Mesendoderm (in vitro differentiated cells): Measurements from ENCODE around the gene ZBTB11.
"Not testable (repeated sequence)": the region's sequence is repeated elsewhere in the genome, so short reads cannot be mapped to it uniquely, and the experiment has no call there.

Experiments used
- DNase-seq: peaks from one replicate; pipeline ENCODE4 v3.0.0; 2013
- H2AK5ac ChIP-seq: 2 replicates; pipeline ENCODE4 v1.6.1; 2013; ENCODE audit warnings: low read length, inconsistent platforms
- H2BK120ac ChIP-seq: 2 replicates; pipeline ENCODE4 v1.6.1; 2013; ENCODE audit warnings: low read depth, mild to moderate bottlenecking, low read length, moderate library complexity, mixed read lengths
- H2BK15ac ChIP-seq: replicated peaks from 2 replicates; pipeline ENCODE4 v1.6.1; 2013; ENCODE audit warnings: low read depth, mild to moderate bottlenecking, moderate library complexity
- H2BK5ac ChIP-seq: 2 replicates; pipeline ENCODE4 v1.6.1; 2013; ENCODE audit warnings: low read length, inconsistent platforms
- H3K18ac ChIP-seq: 2 replicates; pipeline ENCODE4 v1.6.1; 2013; ENCODE audit warnings: mild to moderate bottlenecking, low read length, mixed read lengths
- H3K23ac ChIP-seq: one replicate; pipeline ENCODE4 v1.6.1; 2013; ENCODE audit warnings: low read length
- H3K27ac ChIP-seq: 2 replicates; pipeline ENCODE4 v1.5.1; 2013; ENCODE audit warnings: low read depth, mild to moderate bottlenecking, inconsistent platforms, low read length, moderate library complexity
- H3K27me3 ChIP-seq: 2 replicates; pipeline ENCODE4 v1.6.1; 2013; ENCODE audit warnings: low read length, control low read depth, mild to moderate bottlenecking, inconsistent platforms; ENCODE audit not compliant: insufficient read depth, poor library complexity
- H3K36me3 ChIP-seq: 2 replicates; pipeline ENCODE4 v1.6.1; 2013; ENCODE audit warnings: low read length, inconsistent platforms; ENCODE audit not compliant: control insufficient read depth, insufficient read depth
- H3K4ac ChIP-seq: one replicate; pipeline ENCODE4 v1.6.1; 2013; ENCODE audit warnings: low read depth, mild to moderate bottlenecking, low read length, moderate library complexity
- H3K4me1 ChIP-seq: 2 replicates; pipeline ENCODE4 v1.6.1; 2013; ENCODE audit warnings: low read depth, low read length, inconsistent platforms; ENCODE audit not compliant: control insufficient read depth
- H3K4me2 ChIP-seq: 2 replicates; pipeline ENCODE4 v1.6.1; 2013; ENCODE audit warnings: low read length
- H3K4me3 ChIP-seq: 2 replicates; pipeline ENCODE4 v1.5.1; 2013; ENCODE audit warnings: mild to moderate bottlenecking, low read length
- H3K56ac ChIP-seq: one replicate; pipeline ENCODE4 v1.6.1; 2013; ENCODE audit warnings: low read length
- H3K79me1 ChIP-seq: 2 replicates; pipeline ENCODE4 v1.6.1; 2013; ENCODE audit warnings: low read length, inconsistent platforms
- H3K79me2 ChIP-seq: 2 replicates; pipeline ENCODE4 v1.6.1; 2013; ENCODE audit warnings: mild to moderate bottlenecking, low read length; ENCODE audit not compliant: control insufficient read depth, insufficient read depth
- H3K9ac ChIP-seq: 2 replicates; pipeline ENCODE4 v1.6.1; 2013; ENCODE audit warnings: low read length, inconsistent platforms
- H4K5ac ChIP-seq: one replicate; pipeline ENCODE4 v1.6.1; 2013; ENCODE audit warnings: low read length
- H4K8ac ChIP-seq: one replicate; pipeline ENCODE4 v1.6.1; 2013; ENCODE audit warnings: low read depth, mild to moderate bottlenecking, control low read depth, low read length, moderate library complexity
- WGBS: extraction: QIAGEN DNeasy Blood & Tissue Kit; methylation state at CpG from one replicate; pipeline ENCODE4 v1.1.7; 2013; ENCODE audit warnings: low lambda C conversion rate, missing lambda C conversion rate; ENCODE audit not compliant: insufficient coverage; ENCODE audit errors: extremely low coverage; 5-methylcytosine and 5-hydroxymethylcytosine counted together

ZBTB11 gene

GRCh38 chr3:101631959-101632358, 45.0 kb downstream of the ZBTB11 start:
- H3K36me3 ChIP-seq, H3K23ac ChIP-seq, H2BK5ac ChIP-seq, H3K56ac ChIP-seq, H3K9ac ChIP-seq, H3K27ac ChIP-seq, H3K79me1 ChIP-seq, DNase-seq, H3K79me2 ChIP-seq, H2BK15ac ChIP-seq, H2AK5ac ChIP-seq, H3K4ac ChIP-seq, H3K27me3 ChIP-seq, H3K4me1 ChIP-seq, H3K18ac ChIP-seq, H2BK120ac ChIP-seq, H3K4me3 ChIP-seq, H4K8ac ChIP-seq, H4K5ac ChIP-seq, H3K4me2 ChIP-seq: not testable (repeated sequence)
- no CpG with 5 or more reads among the region's 8 CpGs for WGBS

GRCh38 chr3:101631098-101631796, 45.7 kb downstream of the ZBTB11 start:
- Histone ChIP-seq H3K18ac (no peak overlapping the region), H3K4me3 (no peak overlapping the region), H3K4ac (no peak overlapping the region), H2BK5ac (no peak overlapping the region), H3K23ac (no peak overlapping the region), H2BK15ac (no peak overlapping the region), H2AK5ac (no peak overlapping the region), H3K27me3 (no peaks in the 10 kb centered on the region), H4K5ac (no peak overlapping the region), H3K79me1 (no peaks in the 10 kb centered on the region), H4K8ac (no peak overlapping the region), H3K56ac (no peak overlapping the region), H3K4me1 (no peaks in the 10 kb centered on the region), H3K36me3 (no peaks in the 10 kb centered on the region), H3K79me2 (no peaks in the 10 kb centered on the region), H2BK120ac (no peak overlapping the region), H3K9ac (no peak overlapping the region), H3K27ac (no peak overlapping the region), H3K4me2 (no peak overlapping the region)
- WGBS, result no CpG with 5 or more reads among the region's 1 CpG
- DNase-seq, result no peak

DNA sequence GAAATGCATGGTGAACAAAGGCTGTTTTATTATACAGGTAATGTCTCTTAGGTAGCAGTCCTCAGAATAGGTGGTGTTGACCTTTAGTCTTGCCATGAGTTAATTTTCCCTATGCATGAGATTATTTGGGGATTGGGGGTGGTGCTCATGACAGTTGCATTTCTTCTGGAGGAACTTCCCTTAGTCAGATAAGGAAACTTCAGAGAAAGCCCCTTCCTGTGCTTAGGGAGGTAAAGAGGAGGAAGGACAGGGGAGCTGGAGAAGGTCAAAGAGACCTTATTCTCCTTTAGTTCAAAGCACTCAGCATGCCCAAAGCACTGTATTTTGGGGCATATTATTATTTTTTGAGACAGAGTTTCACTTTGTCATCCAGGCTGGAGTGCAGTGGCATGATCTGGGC, 47.7 kb downstream of the ZBTB11 start:
- Histone ChIP-seq H3K23ac (no peak overlapping the region), H2AK5ac (no peak overlapping the region), H3K4ac (no peak overlapping the region), H3K79me2 (no peaks in the 10 kb centered on the region), H3K4me1 (no peaks in the 10 kb centered on the region), H3K27ac (no peak overlapping the region), H2BK15ac (no peak overlapping the region), H3K9ac (no peak overlapping the region), H3K56ac (no peak overlapping the region), H2BK5ac (no peak overlapping the region), H4K8ac (no peak overlapping the region), H3K36me3 (no peaks in the 10 kb centered on the region), H2BK120ac (no peak overlapping the region), H3K4me2 (no peak overlapping the region), H3K18ac (no peak overlapping the region), H4K5ac (no peak overlapping the region), H3K79me1 (no peaks in the 10 kb centered on the region), H3K4me3 (no peak overlapping the region), H3K27me3 (no peaks in the 10 kb centered on the region)
- DNase-seq, result no peak

- WGBS, result no CpG with 5 or more reads among the region's 2 CpGs
- no peak overlapping the region for H3K4ac ChIP-seq
These were observed 51.1 kb downstream of the ZBTB11 start for GRCh38 chr3:101625879-101626278.

GRCh38 chr3:101624857-101625256, 52.1 kb downstream of the ZBTB11 start:
- H3K18ac ChIP-seq, result no peak overlapping the region
- no peak overlapping the region for H2BK5ac ChIP-seq
- no peak for DNase-seq
- no peaks in the 10 kb centered on the region for H3K4me1 ChIP-seq
- no peak overlapping the region for H2AK5ac ChIP-seq
- no peak overlapping the region for H2BK120ac ChIP-seq
- no peak overlapping the region for H2BK15ac ChIP-seq
- no peak overlapping the region for H4K5ac ChIP-seq
- no peak overlapping the region for H3K9ac ChIP-seq
- no peaks in the 10 kb centered on the region for H3K79me1 ChIP-seq
- H3K27ac ChIP-seq, result no peak overlapping the region
- H3K36me3 ChIP-seq, result no peaks in the 10 kb centered on the region
- WGBS, result no CpG with 5 or more reads among the region's 2 CpGs
- no peak overlapping the region for H3K56ac ChIP-seq
- no peak overlapping the region for H4K8ac ChIP-seq
- no peak overlapping the region for H3K23ac ChIP-seq
- H3K4me2 ChIP-seq, result no peak overlapping the region
- H3K4ac ChIP-seq, result no peak overlapping the region
- H3K4me3 ChIP-seq, result no peak overlapping the region
- H3K79me2 ChIP-seq, result no peaks in the 10 kb centered on the region
- H3K27me3 ChIP-seq, result no peaks in the 10 kb centered on the region

More at GRCh38 chr3:101625879-101626278, 51.1 kb downstream of the ZBTB11 start:
- Histone ChIP-seq H2AK5ac (no peak overlapping the region), H4K5ac (no peak overlapping the region), H3K79me2 (no peaks in the 10 kb centered on the region), H2BK5ac (no peak overlapping the region), H3K9ac (no peak overlapping the region), H3K27me3 (no peaks in the 10 kb centered on the region), H3K36me3 (no peaks in the 10 kb centered on the region), H3K4me3 (no peak overlapping the region), H4K8ac (no peak overlapping the region), H3K4me2 (no peak overlapping the region), H3K56ac (no peak overlapping the region), H2BK15ac (peak overlapping the region; percentile 57), H2BK120ac (no peak overlapping the region), H3K18ac (no peak overlapping the region), H3K23ac (no peak overlapping the region), H3K79me1 (no peaks in the 10 kb centered on the region), H3K4me1 (no peaks in the 10 kb centered on the region), H3K27ac (no peak overlapping the region)
- peak; percentile 43 for DNase-seq

DNA sequence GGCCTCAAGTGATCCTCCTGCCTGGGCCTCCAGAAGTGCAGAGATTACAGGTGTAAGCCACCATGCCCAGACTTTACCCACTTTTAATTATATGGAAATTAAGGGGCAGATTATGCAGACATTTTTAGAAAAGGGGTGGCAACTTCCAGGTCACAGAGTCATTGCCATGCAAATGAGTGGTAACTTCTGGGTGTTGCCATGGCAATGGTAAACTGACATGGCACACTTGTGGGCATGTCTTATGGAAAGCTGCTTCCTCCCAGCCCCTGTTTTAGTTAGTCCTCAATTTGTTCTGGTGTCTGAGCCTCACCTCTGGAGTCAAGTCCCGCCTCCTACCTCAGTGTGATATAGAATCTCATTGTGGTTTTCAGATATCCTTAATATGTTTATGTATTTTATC, 53.3 kb downstream of the ZBTB11 start:
- H3K27me3 ChIP-seq, result no peaks in the 10 kb centered on the region
- no peak overlapping the region for H3K4ac ChIP-seq
- no peak overlapping the region for H4K5ac ChIP-seq
- no peaks in the 10 kb centered on the region for H3K36me3 ChIP-seq
- no peaks in the 10 kb centered on the region for H3K4me1 ChIP-seq
- no peak overlapping the region for H3K23ac ChIP-seq
- H3K56ac ChIP-seq, result no peak overlapping the region
- H4K8ac ChIP-seq, result no peak overlapping the region
- H2BK5ac ChIP-seq, result no peak overlapping the region
- H2AK5ac ChIP-seq, result no peak overlapping the region
- H3K4me3 ChIP-seq, result no peak overlapping the region
- H2BK120ac ChIP-seq, result no peak overlapping the region
- DNase-seq, result no peak
- no peaks in the 10 kb centered on the region for H3K79me1 ChIP-seq
- no peak overlapping the region for H3K4me2 ChIP-seq
- H3K79me2 ChIP-seq, result no peaks in the 10 kb centered on the region
- H3K9ac ChIP-seq, result no peak overlapping the region
- H3K27ac ChIP-seq, result no peak overlapping the region
- no CpG with 5 or more reads among the region's 1 CpG for WGBS
- H2BK15ac ChIP-seq, result no peak overlapping the region
- no peak overlapping the region for H3K18ac ChIP-seq
